PFSK-1 (cell line): ENCODE measurements around the gene MYCBP2.

Experiments used
- FOXP2 ChIP-seq: optimal IDR thresholded peaks from 2 replicates; pipeline ENCODE3; 2011; ENCODE audit warnings: borderline replicate concordance, control low read depth, inconsistent platforms; ENCODE audit not compliant: insufficient read depth; ENCODE audit errors: extremely low read length, extremely low read depth
- POLR2AphosphoS5 ChIP-seq: IDR thresholded peaks from 2 replicates; pipeline ENCODE4 v1.6.1; 2012; ENCODE audit warnings: low read depth, mild to moderate bottlenecking, control low read depth, low read length, moderate library complexity
- REST ChIP-seq, 2 experiments: IDR thresholded peaks; 2 replicates each; pipeline versions ENCODE4 v1.6.1 to v1.8.0; 2011 to 2012; ENCODE audit warnings: low read depth in 2 of 2, low read length in 2 of 2, control low read depth in 1 of 2, inconsistent platforms in 1 of 2, mild to moderate bottlenecking in 1 of 2, moderate library complexity in 1 of 2; ENCODE audit not compliant: insufficient read depth in 1 of 2
- SIN3A ChIP-seq: IDR thresholded peaks from 2 replicates; pipeline ENCODE4 v1.6.1; 2012; ENCODE audit warnings: mild to moderate bottlenecking, low read length, moderate library complexity, borderline replicate concordance; ENCODE audit not compliant: insufficient read depth
- TAF1 ChIP-seq: IDR thresholded peaks from 2 replicates; pipeline ENCODE4 v1.6.1; 2012; ENCODE audit warnings: low read length, control low read depth, borderline replicate concordance; ENCODE audit not compliant: insufficient read depth

MYCBP2 gene

GRCh38 chr13:77013853-77014542 lies 312.9 kb downstream of the MYCBP2 start:
- no peak for TF ChIP-seq TAF1
- no peak for TF ChIP-seq REST (IDR thresholded peaks at IDR 0.05; ENCODE audit: insufficient read depth in 1 of 2, low read depth in 2 of 2, low read length in 2 of 2)
- TF ChIP-seq FOXP2: no peak
- no peak for TF ChIP-seq POLR2AphosphoS5
- no peak for TF ChIP-seq SIN3A

GRCh38 chr13:77009011-77009410 lies 317.9 kb downstream of the MYCBP2 start:
- TF ChIP-seq POLR2AphosphoS5: no peak
- no peak for TF ChIP-seq FOXP2
- TF ChIP-seq REST (IDR thresholded peaks at IDR 0.05; ENCODE audit: insufficient read depth in 1 of 2, low read depth in 2 of 2, low read length in 2 of 2): no peak
- TF ChIP-seq SIN3A: no peak
- no peak for TF ChIP-seq TAF1

GRCh38 chr13:77002590-77003190 lies 324.2 kb downstream of the MYCBP2 start:
- TF ChIP-seq POLR2AphosphoS5 (no peak), REST (IDR thresholded peaks at IDR 0.05; ENCODE audit: insufficient read depth in 1 of 2, low read depth in 2 of 2, low read length in 2 of 2) (no peak), FOXP2 (no peak), TAF1 (no peak), SIN3A (no peak)

GRCh38 chr13:77001963-77002587 lies 324.8 kb downstream of the MYCBP2 start:
- TF ChIP-seq FOXP2: no peak
- no peak for TF ChIP-seq POLR2AphosphoS5
- no peak for TF ChIP-seq TAF1
- TF ChIP-seq REST (IDR thresholded peaks at IDR 0.05; ENCODE audit: insufficient read depth in 1 of 2, low read depth in 2 of 2, low read length in 2 of 2): no peak
- no peak for TF ChIP-seq SIN3A
